ENCODE measurements around the gene PIK3R2.

Gene PIK3R2

GRCh38 chr19:18179957-18180356 is 27.0 kb downstream of the PIK3R2 start:
- H3K9me2 ChIP-seq (ENCODE audit: low read depth, low read length): no peaks in the 10 kb centered on the region
- TF ChIP-seq EZH2 (IDR thresholded peaks at IDR 0.05; ENCODE audit: borderline replicate concordance, low read length) (no peak), CTCF (IDR thresholded peaks at IDR 0.05; ENCODE audit: low read length) (no peak)
- peaks cover 12% of the 10 kb centered on the region for H3K4me1 ChIP-seq (ENCODE audit: insufficient read depth, low read length, severe bottlenecking)
- H3K4me2 ChIP-seq (ENCODE audit: low read length): no peak overlapping the region
- H3K27me3 ChIP-seq (ENCODE audit: insufficient read depth, low read length): no peaks in the 10 kb centered on the region
- H3K9me3 ChIP-seq (ENCODE audit: low read length): no peaks in the 10 kb centered on the region
- no peak overlapping the region for H2AFZ ChIP-seq (ENCODE audit: low read length)
- peaks cover 40% of the 10 kb centered on the region for H3K36me3 ChIP-seq (ENCODE audit: insufficient read depth, low read length)
- H3K9ac ChIP-seq (ENCODE audit: low read length): no peak overlapping the region
- no peak overlapping the region for H3K27ac ChIP-seq (ENCODE audit: low read depth, low read length, poor library complexity, severe bottlenecking)
- 0 out of 2 replicates have a peak, but pooled peaks cover 2% of the 10 kb centered on the region for H3K79me2 ChIP-seq (ENCODE audit: insufficient read depth, low read length)
- no peaks in the 10 kb centered on the region for H4K20me1 ChIP-seq (ENCODE audit: insufficient read depth, low read length)
- H3F3A ChIP-seq (ENCODE audit: insufficient read depth, low read length): 0 out of 2 replicates have a peak, but pooled peaks cover 3% of the 10 kb centered on the region
- no peak overlapping the region for H3K4me3 ChIP-seq (ENCODE audit: low read depth, low read length, poor library complexity, severe bottlenecking)

GRCh38 chr19:18183529-18183928 is 30.6 kb downstream of the PIK3R2 start:
- Histone ChIP-seq H3K27me3 (ENCODE audit: insufficient read depth, low read length) (no peaks in the 10 kb centered on the region), H3K4me3 (ENCODE audit: low read depth, low read length, poor library complexity, severe bottlenecking) (no peak overlapping the region), H3K79me2 (ENCODE audit: insufficient read depth, low read length) (no peaks in the 10 kb centered on the region), H4K20me1 (ENCODE audit: insufficient read depth, low read length) (no peaks in the 10 kb centered on the region), H3K9ac (ENCODE audit: low read length) (no peak overlapping the region), H3K4me1 (ENCODE audit: insufficient read depth, low read length, severe bottlenecking) (peaks cover 5% of the 10 kb centered on the region), H3K9me2 (ENCODE audit: low read depth, low read length) (no peaks in the 10 kb centered on the region), H3K27ac (ENCODE audit: low read depth, low read length, poor library complexity, severe bottlenecking) (no peak overlapping the region), H3K36me3 (ENCODE audit: insufficient read depth, low read length) (peaks cover 10% of the 10 kb centered on the region), H3K4me2 (ENCODE audit: low read length) (no peak overlapping the region), H3K9me3 (ENCODE audit: low read length) (no peaks in the 10 kb centered on the region), H3F3A (ENCODE audit: insufficient read depth, low read length) (0 out of 2 replicates have a peak, but pooled peaks cover 3% of the 10 kb centered on the region), H2AFZ (ENCODE audit: low read length) (no peak overlapping the region)
- TF ChIP-seq CTCF (IDR thresholded peaks at IDR 0.05; ENCODE audit: low read length): no peak

GRCh38 chr19:18185538-18185937 is 32.6 kb downstream of the PIK3R2 start:
- no peak for TF ChIP-seq CTCF (IDR thresholded peaks at IDR 0.05; ENCODE audit: low read length)
- TF ChIP-seq EZH2 (IDR thresholded peaks at IDR 0.05; ENCODE audit: borderline replicate concordance, low read length): no peak
- peaks cover 4% of the 10 kb centered on the region; the same call in 1 of the 2 replicates for H3F3A ChIP-seq (ENCODE audit: insufficient read depth, low read length)
- H3K79me2 ChIP-seq (ENCODE audit: insufficient read depth, low read length): no peaks in the 10 kb centered on the region
- peaks cover 5% of the 10 kb centered on the region for H3K4me1 ChIP-seq (ENCODE audit: insufficient read depth, low read length, severe bottlenecking)
- H3K4me2 ChIP-seq (ENCODE audit: low read length): no peak overlapping the region
- no peaks in the 10 kb centered on the region for H3K36me3 ChIP-seq (ENCODE audit: insufficient read depth, low read length)
- H3K4me3 ChIP-seq (ENCODE audit: low read depth, low read length, poor library complexity, severe bottlenecking): no peak overlapping the region
- H3K9me3 ChIP-seq (ENCODE audit: low read length): no peaks in the 10 kb centered on the region
- H3K27ac ChIP-seq (ENCODE audit: low read depth, low read length, poor library complexity, severe bottlenecking): no peak overlapping the region
- H3K9me2 ChIP-seq (ENCODE audit: low read depth, low read length): no peaks in the 10 kb centered on the region
- no peaks in the 10 kb centered on the region for H4K20me1 ChIP-seq (ENCODE audit: insufficient read depth, low read length)
- H3K27me3 ChIP-seq (ENCODE audit: insufficient read depth, low read length): no peaks in the 10 kb centered on the region
- H3K9ac ChIP-seq (ENCODE audit: low read length): no peak overlapping the region
- H2AFZ ChIP-seq (ENCODE audit: low read length): no peak overlapping the region

Data from OCI-LY1 (cell line).